ENCODE measurements around the gene ENOX1. TPM values are rescaled to one million over a fixed set of nuclear protein-coding genes. Genes with fewer than 3 reads are reported as not detected.
A peak's percentile ranks its signal among the peaks of the same experiment; 100 is the strongest.

The ENOX1 gene
- total and polyA plus RNA-seq, 7 donors: 0.34 to 7.1 (median 1.1) TPM

DNA sequence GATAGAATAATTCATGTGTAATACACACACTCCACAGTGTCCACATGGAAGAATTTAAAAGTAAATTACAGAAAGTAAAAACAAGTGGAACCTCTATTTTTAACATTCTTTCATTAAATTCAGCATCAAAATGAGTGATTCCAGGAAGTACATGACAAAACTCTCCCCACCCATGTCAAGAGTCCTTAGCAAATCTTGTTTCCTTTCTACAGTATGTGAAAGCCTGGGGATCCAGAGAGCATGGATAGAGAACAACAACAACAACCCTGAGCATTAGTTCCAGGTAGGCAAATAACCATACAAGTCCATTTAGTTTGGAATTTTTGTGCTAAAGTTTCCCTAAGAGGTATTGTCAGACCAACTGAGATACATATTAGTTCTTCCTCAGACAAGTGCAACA, 267.9 kb downstream of the ENOX1 start:
- intact Hi-C loops (cut with DNase I): no loop called here
- no peak for DNase-seq
- no peaks in the 10 kb centered on the region for H3K27me3 ChIP-seq (ENCODE audit: insufficient read depth in 3 of 3, low read length in 2 of 3)
- no peaks in the 10 kb centered on the region for H3K9me3 ChIP-seq
- no peak for ATAC-seq
- no peaks in the 10 kb centered on the region for H3K36me3 ChIP-seq (ENCODE audit: insufficient read depth in 1 of 2, low read depth in 1 of 2)
- H3K4me1 ChIP-seq: peaks cover 11% of the 10 kb centered on the region
- no peak overlapping the region for H3K4me3 ChIP-seq
- TF ChIP-seq, protein P1, sequence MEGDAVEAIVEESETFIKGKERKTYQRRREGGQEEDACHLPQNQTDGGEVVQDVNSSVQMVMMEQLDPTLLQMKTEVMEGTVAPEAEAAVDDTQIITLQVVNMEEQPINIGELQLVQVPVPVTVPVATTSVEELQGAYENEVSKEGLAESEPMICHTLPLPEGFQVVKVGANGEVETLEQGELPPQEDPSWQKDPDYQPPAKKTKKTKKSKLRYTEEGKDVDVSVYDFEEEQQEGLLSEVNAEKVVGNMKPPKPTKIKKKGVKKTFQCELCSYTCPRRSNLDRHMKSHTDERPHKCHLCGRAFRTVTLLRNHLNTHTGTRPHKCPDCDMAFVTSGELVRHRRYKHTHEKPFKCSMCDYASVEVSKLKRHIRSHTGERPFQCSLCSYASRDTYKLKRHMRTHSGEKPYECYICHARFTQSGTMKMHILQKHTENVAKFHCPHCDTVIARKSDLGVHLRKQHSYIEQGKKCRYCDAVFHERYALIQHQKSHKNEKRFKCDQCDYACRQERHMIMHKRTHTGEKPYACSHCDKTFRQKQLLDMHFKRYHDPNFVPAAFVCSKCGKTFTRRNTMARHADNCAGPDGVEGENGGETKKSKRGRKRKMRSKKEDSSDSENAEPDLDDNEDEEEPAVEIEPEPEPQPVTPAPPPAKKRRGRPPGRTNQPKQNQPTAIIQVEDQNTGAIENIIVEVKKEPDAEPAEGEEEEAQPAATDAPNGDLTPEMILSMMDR (IDR thresholded peaks at IDR 0.05): no peak
- no peak overlapping the region for H3K27ac ChIP-seq

- Histone ChIP-seq H3K4me3 (no peak overlapping the region), H3K9me3 (no peaks in the 10 kb centered on the region), H3K36me3 (ENCODE audit: insufficient read depth in 1 of 2, low read depth in 1 of 2) (no peaks in the 10 kb centered on the region), H3K27me3 (ENCODE audit: insufficient read depth in 3 of 3, low read length in 2 of 3) (no peaks in the 10 kb centered on the region), H3K27ac (peak overlapping the region; percentile 44), H3K4me1 (peaks cover 22% of the 10 kb centered on the region)
- 14 to 22% (median 20%) methylated on average over 2 of the region's 2 CpGs for WGBS, 3 donors
- peak; percentile 50 to 81 (median 72) for ATAC-seq
- intact Hi-C loops (cut with DNase I): no loop called here
- DNase-seq: no peak
- TF ChIP-seq, protein P1 (IDR thresholded peaks at IDR 0.05): no peak
Measured at GRCh38 chr13:43516401-43516833, 270.4 kb downstream of the ENOX1 start.

- DNase-seq: no peak
- no peaks in the 10 kb centered on the region for H3K27me3 ChIP-seq (ENCODE audit: insufficient read depth in 3 of 3, low read length in 2 of 3)
- H3K9me3 ChIP-seq: no peaks in the 10 kb centered on the region
- H3K4me1 ChIP-seq: peaks cover 30% of the 10 kb centered on the region
- H3K36me3 ChIP-seq (ENCODE audit: insufficient read depth in 1 of 2, low read depth in 1 of 2): no peaks in the 10 kb centered on the region
- H3K4me3 ChIP-seq: no peak overlapping the region
- no peak overlapping the region for H3K27ac ChIP-seq
- no peak for ATAC-seq
- 59 to 68% (median 67%) methylated on average over 1 of the region's 1 CpG for WGBS, 3 donors
- intact Hi-C loops (cut with DNase I): no loop called here
- TF ChIP-seq, protein P1 (IDR thresholded peaks at IDR 0.05): no peak
Measured at GRCh38 chr13:43515531-43515930, 271.2 kb downstream of the ENOX1 start.

DNA sequence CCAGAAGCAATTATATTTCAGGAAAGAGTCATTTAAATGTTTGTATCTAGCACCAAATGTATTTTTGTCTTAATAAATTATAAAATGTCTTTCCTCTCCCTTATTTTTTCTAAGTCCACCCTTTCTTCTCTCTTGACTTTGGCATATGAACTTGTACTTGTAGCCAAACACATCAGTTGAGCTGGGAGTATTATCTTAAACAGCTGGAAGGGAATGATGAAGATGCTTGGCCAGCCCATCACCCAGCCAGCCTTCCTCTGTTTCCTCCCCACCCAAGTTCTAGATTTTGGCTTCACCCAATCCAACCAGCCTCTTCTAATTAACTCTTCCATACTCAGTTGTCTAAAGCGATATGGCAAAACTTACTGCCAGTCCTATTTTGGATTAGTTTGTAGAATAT, 272.5 kb downstream of the ENOX1 start:
- TF ChIP-seq, protein P1 (IDR thresholded peaks at IDR 0.05): no peak
- WGBS, 3 donors: 90 to 93% (median 91%) methylated on average over 1 of the region's 1 CpG
- H3K27ac ChIP-seq: no peak overlapping the region
- intact Hi-C loops (cut with DNase I): no loop called here
- H3K9me3 ChIP-seq: no peaks in the 10 kb centered on the region
- no peak overlapping the region for H3K4me3 ChIP-seq
- DNase-seq (no peak), ATAC-seq (no peak)
- H3K4me1 ChIP-seq: peaks cover 32% of the 10 kb centered on the region
- H3K27me3 ChIP-seq (ENCODE audit: insufficient read depth in 3 of 3, low read length in 2 of 3): no peaks in the 10 kb centered on the region
- H3K36me3 ChIP-seq (ENCODE audit: insufficient read depth in 1 of 2, low read depth in 1 of 2): no peaks in the 10 kb centered on the region

DNA sequence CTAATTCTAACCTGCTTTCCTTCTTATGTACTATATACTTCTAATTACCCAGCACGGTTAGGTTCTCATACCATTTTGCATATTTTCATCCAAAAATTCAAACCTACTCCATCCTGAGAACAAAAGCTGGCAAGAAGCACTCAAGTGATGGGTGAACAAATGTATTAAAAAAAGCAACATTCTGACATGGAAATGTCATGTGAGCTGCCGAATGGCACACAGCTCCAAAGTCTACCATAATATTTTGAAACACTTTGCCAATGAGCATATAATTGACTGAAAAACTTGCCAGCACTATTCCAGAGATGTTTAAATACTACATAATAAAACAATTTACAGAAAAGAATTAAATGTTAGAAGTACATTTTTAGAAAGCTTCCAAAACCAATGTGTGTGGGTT, 274.6 kb downstream of the ENOX1 start:
- TF ChIP-seq, protein P1 (IDR thresholded peaks at IDR 0.05): no peak
- H3K9me3 ChIP-seq: no peaks in the 10 kb centered on the region
- DNase-seq: no peak
- no peak overlapping the region for H3K4me3 ChIP-seq
- H3K4me1 ChIP-seq: peaks cover 32% of the 10 kb centered on the region
- H3K36me3 ChIP-seq (ENCODE audit: insufficient read depth in 1 of 2, low read depth in 1 of 2): no peaks in the 10 kb centered on the region
- 55 to 82% (median 76%) methylated on average over 2 of the region's 2 CpGs for WGBS, 3 donors
- intact Hi-C loops (cut with DNase I): no loop called here
- no peak for ATAC-seq
- H3K27ac ChIP-seq: no peak overlapping the region
- no peaks in the 10 kb centered on the region for H3K27me3 ChIP-seq (ENCODE audit: insufficient read depth in 3 of 3, low read length in 2 of 3)
